ENCODE results near the gene RGS5. TPM values are rescaled to one million over a fixed set of nuclear protein-coding genes. Genes with fewer than 3 reads are reported as not detected.

Gene RGS5
- total and polyA plus RNA-seq, 2 donors (not counting 1 experiment from before 2014, with no cell fraction given): 0.64 to 1.2 TPM

- ChIA-PET CTCF (no interaction called here), POLR2A (no interaction called here)
- ATAC-seq (ENCODE audit: low read depth) (no peak), DNase-seq (no peak)
- H3K4me1 ChIP-seq (ENCODE audit: control insufficient read depth in 2 of 2, insufficient read depth in 2 of 2, low read length in 2 of 2): no peaks in the 10 kb centered on the region
- no peaks in the 10 kb centered on the region for H3K9me3 ChIP-seq (ENCODE audit: control extremely low read depth in 1 of 3, control insufficient read depth in 2 of 3, insufficient read depth in 1 of 3, low read length in 2 of 3)
- no peaks in the 10 kb centered on the region for H3K9me3 Mint-ChIP-seq (ENCODE audit: insufficient read depth)
- H3K27ac Mint-ChIP-seq: no peak overlapping the region
- no peaks in the 10 kb centered on the region for H4K20me1 ChIP-seq (ENCODE audit: control insufficient read depth, insufficient read depth, low read length, poor library complexity, severe bottlenecking)
- H3K4me3 ChIP-seq (ENCODE audit: control extremely low read depth in 1 of 5, extremely low read depth in 1 of 5, insufficient read depth in 1 of 5, low read depth in 2 of 5, low read length in 4 of 5): no peak overlapping the region
- no peaks in the 10 kb centered on the region for H3K79me2 ChIP-seq (ENCODE audit: control insufficient read depth, insufficient read depth, low read length)
- H3K9ac ChIP-seq (ENCODE audit: low read length): no peak overlapping the region
- no peaks in the 10 kb centered on the region for H3K27me3 ChIP-seq (replicated peaks in 1 of 4; ENCODE audit: control extremely low read depth in 1 of 4, control insufficient read depth in 3 of 4, insufficient read depth in 4 of 4, low read length in 3 of 4)
- H3K4me3 Mint-ChIP-seq: no peak overlapping the region
- intact Hi-C loops (cut with micrococcal nuclease): no loop called here
- H3K27me3 Mint-ChIP-seq: no peaks in the 10 kb centered on the region
- no CpG with 5 or more reads among the region's 1 CpG for WGBS (ENCODE audit: insufficient coverage)
- H2AFZ ChIP-seq (ENCODE audit: insufficient read depth, low read depth, low read length, poor library complexity, severe bottlenecking): no peak overlapping the region
- TF ChIP-seq EZH2 (IDR thresholded peaks at IDR 0.05; ENCODE audit: borderline replicate concordance, insufficient read depth, low read depth, low read length, poor library complexity, severe bottlenecking): no peak
- H3K36me3 ChIP-seq (replicated peaks in 1 of 2; ENCODE audit: control extremely low read depth in 1 of 2, control insufficient read depth in 1 of 2, extremely low read depth in 1 of 2, insufficient read depth in 2 of 2, low read length in 1 of 2): no peaks in the 10 kb centered on the region
- H3K27ac ChIP-seq (ENCODE audit: low read length in 2 of 2): no peak overlapping the region
- H3K4me1 Mint-ChIP-seq: no peaks in the 10 kb centered on the region
- no peak overlapping the region for H3K4me2 ChIP-seq (replicated peaks; ENCODE audit: low read depth, low read length, poor library complexity, severe bottlenecking)
Observed at GRCh38 chr1:163145435-163145834, 57.3 kb downstream of the RGS5 start.

- Histone ChIP-seq H3K9me3 (ENCODE audit: control extremely low read depth in 1 of 3, control insufficient read depth in 2 of 3, insufficient read depth in 1 of 3, low read length in 2 of 3) (no peaks in the 10 kb centered on the region), H3K79me2 (ENCODE audit: control insufficient read depth, insufficient read depth, low read length) (no peaks in the 10 kb centered on the region), H3K27me3 (replicated peaks in 1 of 4; ENCODE audit: control extremely low read depth in 1 of 4, control insufficient read depth in 3 of 4, insufficient read depth in 4 of 4, low read length in 3 of 4) (no peaks in the 10 kb centered on the region), H4K20me1 (ENCODE audit: control insufficient read depth, insufficient read depth, low read length, poor library complexity, severe bottlenecking) (no peaks in the 10 kb centered on the region), H3K9ac (ENCODE audit: low read length) (no peak overlapping the region), H3K4me3 (ENCODE audit: control extremely low read depth in 1 of 5, extremely low read depth in 1 of 5, insufficient read depth in 1 of 5, low read depth in 2 of 5, low read length in 4 of 5) (no peak overlapping the region), H2AFZ (ENCODE audit: insufficient read depth, low read depth, low read length, poor library complexity, severe bottlenecking) (no peak overlapping the region), H3K4me2 (replicated peaks; ENCODE audit: low read depth, low read length, poor library complexity, severe bottlenecking) (no peak overlapping the region), H3K27ac (ENCODE audit: low read length in 2 of 2) (no peak overlapping the region), H3K4me1 (ENCODE audit: control insufficient read depth in 2 of 2, insufficient read depth in 2 of 2, low read length in 2 of 2) (no peaks in the 10 kb centered on the region), H3K36me3 (replicated peaks in 1 of 2; ENCODE audit: control extremely low read depth in 1 of 2, control insufficient read depth in 1 of 2, extremely low read depth in 1 of 2, insufficient read depth in 2 of 2, low read length in 1 of 2) (no peaks in the 10 kb centered on the region)
- Mint-ChIP-seq H3K9me3 (ENCODE audit: insufficient read depth) (no peaks in the 10 kb centered on the region), H3K27ac (no peak overlapping the region), H3K4me1 (no peaks in the 10 kb centered on the region), H3K27me3 (no peaks in the 10 kb centered on the region), H3K4me3 (no peak overlapping the region)
- CTCF ChIA-PET: no interaction called here
- POLR2A ChIA-PET: no interaction called here
- no peak for ATAC-seq (ENCODE audit: low read depth)
- intact Hi-C loops (cut with micrococcal nuclease): no loop called here
- DNase-seq: no peak
- no CpG with 5 or more reads among the region's 3 CpGs for WGBS (ENCODE audit: insufficient coverage)
- no peak for TF ChIP-seq EZH2 (IDR thresholded peaks at IDR 0.05; ENCODE audit: borderline replicate concordance, insufficient read depth, low read depth, low read length, poor library complexity, severe bottlenecking)
- TF ChIP-seq CTCF (IDR thresholded peaks at IDR 0.05): no peak
Observed at GRCh38 chr1:163144418-163144817, 58.3 kb downstream of the RGS5 start.

Measured in B cell (primary cell).